SIG-M5 (cell line): ENCODE data around the gene PDE4D.
"Not testable (repeated sequence)": the region's sequence is repeated elsewhere in the genome, so short reads cannot be mapped to it uniquely, and the experiment has no call there.

Source experiments
- DNase-seq: peaks from one replicate; lab custom pipeline; 2025; lab: John Stamatoyannopoulos, UW

PDE4D gene

DNA sequence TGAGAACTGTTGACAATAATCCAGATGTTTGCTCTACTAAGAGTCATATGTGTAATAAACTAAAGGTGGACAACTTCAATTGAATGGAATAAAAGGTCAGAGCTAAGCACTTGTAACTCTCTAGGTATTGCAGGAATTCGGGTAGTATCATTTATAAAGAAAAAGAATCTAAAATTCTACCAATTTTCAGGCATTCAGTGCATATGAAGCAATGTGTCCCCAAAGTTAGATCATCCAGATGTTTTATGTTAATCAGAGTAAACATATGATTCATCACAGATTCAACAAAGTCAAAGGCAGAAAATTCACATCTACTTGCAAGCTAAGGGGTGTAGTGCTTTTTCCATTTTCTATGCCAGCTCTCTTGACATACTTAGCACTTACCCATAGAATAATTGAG lies 477.1 kb downstream of the PDE4D start:
- DNase-seq, result no peak

GRCh38 chr5:59416026-59416425 lies 477.5 kb downstream of the PDE4D start:
- no peak for DNase-seq

- DNase-seq, result no peak
These were observed 481.1 kb downstream of the PDE4D start for GRCh38 chr5:59412428-59412827.

- DNase-seq, result not testable (repeated sequence)
These were observed 484.5 kb downstream of the PDE4D start for GRCh38 chr5:59408997-59409396.

- DNase-seq, result no peak
These were observed 485.6 kb downstream of the PDE4D start for GRCh38 chr5:59407967-59408366.

DNA sequence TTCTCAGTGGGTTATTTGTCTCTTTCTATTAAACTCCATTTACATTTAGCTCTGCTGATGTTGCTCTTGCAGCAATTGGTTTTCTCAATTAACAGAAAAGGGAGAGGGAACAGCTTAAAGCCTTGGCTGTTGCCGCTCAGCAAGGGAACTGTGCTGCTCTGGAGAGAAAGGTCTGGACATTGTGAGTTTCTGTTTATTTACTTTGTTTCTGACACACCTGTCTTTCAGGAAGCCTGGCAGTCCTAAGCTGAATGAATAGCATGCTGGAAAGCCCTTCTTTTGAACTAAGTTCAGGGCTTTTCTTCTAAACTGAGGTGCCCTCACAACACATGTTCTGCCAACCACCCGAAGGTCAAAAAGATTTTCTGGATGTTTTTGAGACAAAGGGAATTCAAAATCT lies 491.9 kb downstream of the PDE4D start:
- no peak for DNase-seq

DNA sequence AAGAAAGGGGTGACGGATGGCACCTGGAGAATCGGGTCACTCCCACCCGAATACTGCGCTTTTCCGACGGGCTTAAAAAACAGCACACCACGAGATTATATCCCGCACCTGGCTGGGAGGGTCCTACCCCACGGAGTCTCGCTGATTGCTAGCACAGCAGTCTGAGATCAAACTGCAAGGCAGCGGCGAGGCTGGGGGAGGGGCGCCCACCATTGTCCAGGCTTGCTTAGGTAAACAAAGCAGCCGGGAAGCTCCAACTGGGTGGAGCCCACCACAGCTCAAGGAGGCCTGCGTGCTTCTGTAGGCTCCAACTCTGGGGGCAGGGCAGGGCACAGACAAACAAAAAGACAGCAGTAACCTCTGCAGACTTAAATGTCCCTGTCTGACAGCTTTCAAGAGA lies 498.6 kb downstream of the PDE4D start:
- DNase-seq, result not testable (repeated sequence)

DNA sequence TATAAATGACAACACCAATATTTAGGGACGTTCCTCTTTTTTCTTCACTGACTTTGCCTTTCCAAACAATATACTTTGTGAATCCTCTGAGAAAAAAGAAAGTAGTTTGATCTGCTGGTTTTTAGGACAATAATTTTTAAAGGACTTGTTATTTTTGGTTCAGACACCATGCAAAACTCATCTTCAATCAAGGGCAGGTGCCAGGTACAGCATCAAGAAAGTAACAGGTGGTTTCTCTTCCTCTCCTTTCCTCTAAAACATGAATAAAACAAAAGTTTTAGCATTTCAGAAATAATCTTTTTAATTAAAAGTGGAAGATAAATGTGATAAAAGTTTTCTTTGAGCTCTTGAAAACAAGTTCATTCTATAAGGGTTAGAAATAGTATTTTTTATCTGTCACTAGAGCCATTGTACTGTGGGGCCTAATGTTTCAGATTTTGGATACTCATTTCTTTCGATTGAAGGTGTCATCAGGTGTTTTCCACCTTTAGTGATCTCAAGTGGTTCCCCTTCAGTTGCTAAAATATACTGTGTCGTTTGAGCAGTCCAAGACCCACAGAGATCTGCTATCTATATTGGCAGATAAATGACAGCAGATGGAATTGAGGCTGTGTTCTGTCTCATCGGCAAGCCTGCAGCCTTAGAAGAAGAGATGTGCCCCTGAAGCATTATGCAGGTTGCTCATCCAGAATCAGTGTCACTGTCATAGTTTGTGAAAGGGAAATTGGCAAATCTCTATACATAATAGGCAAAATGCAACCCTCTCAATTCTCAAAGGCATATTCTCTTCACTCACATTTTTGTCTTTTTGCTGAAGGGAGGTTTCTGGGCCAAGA lies 499.7 kb downstream of the PDE4D start:
- no peak for DNase-seq

DNA sequence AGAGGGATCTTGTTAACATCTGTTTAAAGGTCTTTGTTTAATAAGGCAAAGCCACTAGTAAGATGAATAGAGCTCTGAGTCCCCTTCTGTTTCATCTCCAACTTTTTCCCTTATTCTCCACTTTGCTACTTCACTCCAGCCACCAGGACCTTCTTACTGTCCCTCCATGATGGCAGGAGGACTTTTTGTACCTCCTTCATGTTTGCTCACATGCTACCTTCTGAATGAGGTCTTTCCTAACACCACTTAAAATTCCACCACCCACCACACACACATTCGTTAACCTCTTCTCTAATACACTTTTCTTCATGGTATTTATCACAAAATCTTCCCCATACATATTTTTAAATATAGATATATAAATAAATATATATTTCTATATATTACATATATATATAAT lies 501.9 kb downstream of the PDE4D start:
- DNase-seq, result no peak

GRCh38 chr5:59390989-59391388 lies 502.5 kb downstream of the PDE4D start:
- no peak for DNase-seq

GRCh38 chr5:59390074-59390659 lies 503.4 kb downstream of the PDE4D start:
- no peak for DNase-seq

- no peak for DNase-seq
These were observed 506.4 kb downstream of the PDE4D start for GRCh38 chr5:59387127-59387526.

DNA sequence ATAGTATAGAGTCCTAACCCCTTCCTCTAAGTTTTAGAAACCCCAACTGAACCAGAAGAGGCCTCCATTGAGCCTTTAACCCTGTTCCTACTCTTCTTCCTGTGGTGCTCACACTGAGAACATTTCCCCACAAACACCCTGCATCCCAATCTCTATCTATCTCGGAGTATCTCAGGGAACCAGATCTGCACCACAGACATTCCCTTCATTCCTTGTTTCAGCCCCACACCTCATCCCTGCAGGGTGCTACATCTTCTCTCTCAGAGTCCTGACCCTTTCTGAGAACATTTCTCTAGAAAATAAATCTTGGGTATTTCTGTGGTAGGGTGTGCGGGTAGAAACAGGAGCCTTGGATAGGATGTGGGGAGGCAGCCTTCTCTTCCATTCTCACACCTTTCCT lies 507.8 kb downstream of the PDE4D start:
- DNase-seq, result no peak

- DNase-seq, result peak; percentile 24
These were observed 513.1 kb downstream of the PDE4D start for GRCh38 chr5:59380350-59380951.

GRCh38 chr5:59374036-59374435 lies 519.5 kb downstream of the PDE4D start:
- DNase-seq, result not testable (repeated sequence)

DNA sequence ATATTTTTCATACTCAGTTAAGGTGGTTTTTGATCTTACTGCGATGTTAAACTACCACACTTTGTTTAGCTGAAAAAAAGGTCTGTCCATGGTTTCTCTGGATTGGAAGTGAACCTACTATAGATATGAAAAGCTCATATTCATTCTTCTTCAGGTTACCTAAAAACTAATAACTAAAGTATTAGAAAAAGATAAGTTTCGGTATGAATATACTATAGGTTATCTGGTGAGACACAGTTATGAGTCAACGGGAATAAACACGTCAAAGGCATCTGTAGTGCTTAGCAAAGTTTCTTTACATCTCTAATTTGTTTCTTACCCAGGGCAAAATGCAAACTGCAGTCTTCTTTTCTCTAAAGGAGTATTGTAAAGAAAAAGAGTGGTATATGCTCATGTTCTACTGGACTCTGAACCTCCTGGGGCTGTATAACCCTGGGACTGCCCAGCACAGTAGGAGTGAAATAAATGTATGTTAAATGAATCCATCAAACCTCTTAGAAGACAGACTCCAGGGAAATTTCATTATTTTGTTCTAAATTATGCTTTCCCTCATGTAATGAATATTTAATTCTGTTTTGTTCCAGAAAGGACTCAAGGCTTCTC lies 521.9 kb downstream of the PDE4D start:
- no peak for DNase-seq

DNA sequence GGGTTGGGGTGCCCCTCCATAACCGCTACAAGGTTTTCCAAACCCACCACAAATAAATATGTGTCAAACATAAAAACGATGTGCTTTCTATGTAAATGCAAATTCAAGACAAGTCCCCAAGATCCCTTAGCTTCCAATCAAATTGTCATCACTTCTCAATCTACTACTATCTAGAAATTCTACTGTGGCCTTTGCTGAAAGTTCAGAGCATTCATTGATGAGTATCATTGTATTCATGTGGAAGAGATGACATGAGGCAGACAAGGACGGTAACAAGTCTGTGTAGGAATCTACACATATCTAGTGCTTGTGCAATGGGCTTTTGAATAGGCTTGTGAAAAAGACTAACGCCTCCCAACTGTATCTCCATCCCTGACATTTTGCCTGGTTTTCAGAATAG lies 524.6 kb downstream of the PDE4D start:
- DNase-seq, result no peak

GRCh38 chr5:59367791-59368394 lies 525.6 kb downstream of the PDE4D start:
- no peak for DNase-seq

DNA sequence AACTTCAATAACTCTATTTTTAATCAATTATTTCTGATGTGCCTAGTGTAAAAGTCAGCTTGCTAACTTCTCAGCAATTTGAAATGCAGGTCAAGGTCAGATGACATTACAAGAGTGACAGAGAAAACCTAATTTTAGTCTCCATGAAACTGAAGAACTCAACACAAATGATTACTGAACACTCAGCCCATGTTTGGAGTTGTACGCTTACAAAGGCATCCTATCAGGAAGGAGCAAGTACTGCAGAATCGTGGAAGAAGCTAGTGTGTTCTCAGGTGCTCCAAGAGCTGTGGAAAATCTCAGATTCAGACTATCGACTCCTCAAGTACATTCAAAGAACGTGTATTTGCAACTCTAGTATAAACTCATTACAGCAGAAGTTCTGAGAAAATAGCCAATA lies 526.7 kb downstream of the PDE4D start:
- no peak for DNase-seq

GRCh38 chr5:59362438-59362837 lies 531.1 kb downstream of the PDE4D start:
- no peak for DNase-seq

DNA sequence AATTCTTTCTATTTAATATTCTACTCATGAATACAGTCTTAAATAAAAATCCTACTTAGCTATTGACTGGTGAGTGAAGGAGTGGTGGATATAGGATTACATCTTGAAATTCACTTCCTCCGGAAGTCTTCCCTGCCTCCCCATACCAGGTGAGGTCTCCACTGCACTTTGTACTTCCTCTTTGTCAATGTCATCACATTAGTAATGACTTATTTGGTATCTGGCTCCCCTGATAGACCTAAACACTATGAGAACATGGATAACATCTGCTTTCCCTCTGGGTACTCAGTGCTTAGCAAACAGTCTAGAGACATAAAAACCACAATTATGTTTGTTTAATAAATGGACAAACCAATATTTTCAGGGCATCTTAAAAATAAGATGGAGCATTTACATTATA lies 532.1 kb downstream of the PDE4D start:
- no peak for DNase-seq

DNA sequence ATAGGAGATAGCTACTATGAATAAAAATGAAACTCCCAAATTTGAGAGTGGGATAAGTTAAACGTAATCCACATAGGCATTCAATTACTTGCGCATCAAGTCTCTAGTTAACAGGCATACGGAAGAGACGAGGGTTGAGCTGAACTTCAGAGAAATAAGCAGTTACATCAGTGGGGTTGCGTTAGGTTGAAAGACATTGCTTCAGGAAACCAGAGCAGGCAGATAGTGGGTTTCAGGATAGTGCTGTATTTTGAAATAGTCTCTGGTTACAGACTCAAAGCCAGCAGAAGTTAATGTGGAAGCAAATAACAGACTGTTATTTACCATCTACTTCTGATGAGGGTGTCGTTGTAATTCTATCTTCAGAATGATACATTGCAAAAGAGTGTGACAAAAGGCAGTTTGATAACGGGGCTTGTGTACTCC lies 533.4 kb downstream of the PDE4D start:
- peak; percentile 67 for DNase-seq
